ENCODE measurements around the gene MYH14. TPM values are rescaled to one million over a fixed set of nuclear protein-coding genes. Genes with fewer than 3 reads are reported as not detected.

Gene MYH14
- total and polyA plus RNA-seq, 10 of the 15 experiments (the other 5 are each of a cell fraction or from before 2014, with no cell fraction given) = 0.06 to 0.69 (median 0.15) TPM; not detected in 4

DNA sequence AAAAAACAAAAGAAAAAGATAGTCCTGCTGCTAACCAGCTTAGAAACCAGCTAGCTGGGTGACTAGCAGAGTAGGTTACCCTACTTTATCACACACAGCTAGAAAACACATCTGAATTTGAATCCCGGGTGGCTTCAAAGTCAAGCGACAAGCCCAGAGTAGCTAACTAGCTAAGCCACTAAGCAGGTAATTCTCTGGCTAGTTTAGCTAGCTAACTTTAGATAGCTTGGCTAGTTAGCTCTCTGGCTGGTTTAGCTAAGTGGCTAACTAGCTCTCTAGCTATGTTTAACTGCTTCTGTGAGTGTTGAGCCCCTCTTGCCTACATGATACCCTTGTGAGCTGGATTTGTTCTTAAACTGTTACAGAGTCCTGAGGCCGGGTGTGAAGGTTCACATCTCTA lies 12.4 kb downstream of the MYH14 start:
- Histone ChIP-seq H3K9me3 (replicated peaks; ENCODE audit: control insufficient read depth, insufficient read depth, low read length) (no peaks in the 10 kb centered on the region; the same call in 2 of the 3 replicates), H4K20me1 (ENCODE audit: control insufficient read depth, insufficient read depth) (no peaks in the 10 kb centered on the region), H3K79me2 (ENCODE audit: control insufficient read depth, insufficient read depth, low read length) (no peaks in the 10 kb centered on the region), H2AFZ (ENCODE audit: control insufficient read depth, low read depth, low read length) (no peak overlapping the region), H3K27ac (ENCODE audit: control insufficient read depth, insufficient read depth) (no peak overlapping the region), H3K27me3 (replicated peaks in 1 of 2; ENCODE audit: control insufficient read depth in 2 of 2, insufficient read depth in 2 of 2, low read length in 1 of 2) (no peaks in the 10 kb centered on the region), H3K4me1 (ENCODE audit: control insufficient read depth, insufficient read depth, low read length) (no peaks in the 10 kb centered on the region), H3K4me3 (no peak overlapping the region), H3K36me3 (ENCODE audit: control insufficient read depth in 2 of 2, insufficient read depth in 2 of 2, low read length in 1 of 2) (no peaks in the 10 kb centered on the region), H3K9ac (ENCODE audit: control insufficient read depth, insufficient read depth, low read length) (no peak overlapping the region), H3K4me2 (ENCODE audit: control insufficient read depth, insufficient read depth) (no peak overlapping the region)
- intact Hi-C loops (cut with micrococcal nuclease; ENCODE audit: unreplicated experiment) = no loop called here
- BruUV-seq (replicated peaks) = no TSS peak
- no peak for FAIRE-seq
- no peak for DNase-seq (ENCODE audit: low read depth, low spot score)
- CTCF ChIA-PET = no interaction called here
- SMC1A ChIA-PET (ENCODE audit: uncharacterized antibody, unreplicated experiment) = no interaction called here
- WGBS (ENCODE audit: insufficient coverage, insufficient replicate concordance, low lambda C conversion rate, missing lambda C conversion rate) = 63% methylated on average over 3 of the region's 3 CpGs
- POLR2A ChIA-PET = no interaction called here
- in situ Hi-C loops (cut with MboI) = no loop called here
- TF ChIP-seq BCLAF1 (IDR thresholded peaks at IDR 0.05) (no peak), HDAC6 (IDR thresholded peaks at IDR 0.05; ENCODE audit: unreplicated experiment) (no peak), ATF7 (IDR thresholded peaks at IDR 0.05; ENCODE audit: low read depth) (no peak), CHD4 (IDR thresholded peaks at IDR 0.05) (no peak), NR2C1 (IDR thresholded peaks at IDR 0.05) (no peak), MLLT1 (IDR thresholded peaks at IDR 0.05) (no peak), GATAD2B (conservative IDR thresholded peaks at IDR 0.05; ENCODE audit: low read depth) (no peak), POLR2AphosphoS2 (IDR thresholded peaks at IDR 0.05; ENCODE audit: low read depth, low read length) (no peak), BACH1 (IDR thresholded peaks at IDR 0.05; ENCODE audit: borderline replicate concordance) (no peak), EP300 (IDR thresholded peaks at IDR 0.05; ENCODE audit: borderline replicate concordance in 1 of 2, control insufficient read depth in 1 of 2, low read depth in 2 of 2, low read length in 2 of 2) (no peak), ATF2 (IDR thresholded peaks at IDR 0.05; ENCODE audit: low read length) (no peak), TBL1XR1 (IDR thresholded peaks at IDR 0.05; ENCODE audit: low read depth, low read length) (no peak), HCFC1 (IDR thresholded peaks at IDR 0.05; ENCODE audit: low read length) (no peak), NFIC (IDR thresholded peaks at IDR 0.05; ENCODE audit: low read depth, low read length) (no peak)
- RAD21 ChIA-PET (ENCODE audit: unreplicated experiment) = no interaction called here
- no peak for ATAC-seq

All from GM12878 (cell line).